HPDE6-E6E7 (cell line): Measurements from ENCODE around the gene POU3F1.

ENCODE experiments used
- DNase-seq: peaks from one replicate; pipeline ENCODE4 v3.0.0; 2011; ENCODE audit warnings: missing footprints; ENCODE audit errors: extremely low spot score

Gene POU3F1

GRCh38 chr1:38073534-38074301 is 27.1 kb upstream of the POU3F1 start:
- no peak for DNase-seq

GRCh38 chr1:38072858-38073257 is 26.3 kb upstream of the POU3F1 start:
- DNase-seq: no peak

GRCh38 chr1:38071312-38072256 is 25.0 kb upstream of the POU3F1 start:
- DNase-seq: peak; percentile 33

GRCh38 chr1:38068980-38069340 is 22.4 kb upstream of the POU3F1 start:
- DNase-seq: no peak

GRCh38 chr1:38068220-38068979 is 21.8 kb upstream of the POU3F1 start:
- DNase-seq: no peak

- DNase-seq: peak; percentile 92
These were observed 17.8 kb upstream of the POU3F1 start for GRCh38 chr1:38064197-38064903.

GRCh38 chr1:38063616-38064015 is 17.0 kb upstream of the POU3F1 start:
- no peak for DNase-seq

GRCh38 chr1:38062361-38063288 is 16.0 kb upstream of the POU3F1 start:
- DNase-seq: no peak

GRCh38 chr1:38061883-38062328 is 15.3 kb upstream of the POU3F1 start:
- no peak for DNase-seq

- no peak for DNase-seq
These were observed 14.7 kb upstream of the POU3F1 start for GRCh38 chr1:38061290-38061689.

- DNase-seq: no peak
These were observed 13.9 kb upstream of the POU3F1 start for GRCh38 chr1:38060498-38060897.

GRCh38 chr1:38059635-38060250 is 13.2 kb upstream of the POU3F1 start:
- DNase-seq: no peak

GRCh38 chr1:38055965-38056364 is 9.4 kb upstream of the POU3F1 start:
- DNase-seq: no peak

- DNase-seq: no peak
These were observed 8.8 kb upstream of the POU3F1 start for GRCh38 chr1:38055398-38055797.

GRCh38 chr1:38053416-38054091 is 7.0 kb upstream of the POU3F1 start:
- no peak for DNase-seq

- DNase-seq: no peak
These were observed 6.3 kb upstream of the POU3F1 start for GRCh38 chr1:38052750-38053415.

- DNase-seq: no peak
These were observed 4.5 kb upstream of the POU3F1 start for GRCh38 chr1:38051079-38051543.

- DNase-seq: no peak
These were observed 3.9 kb upstream of the POU3F1 start for GRCh38 chr1:38050397-38051078.
